ENCODE measurements around the gene RPE65. TPM values are rescaled to one million over a fixed set of nuclear protein-coding genes. Genes with fewer than 3 reads are reported as not detected.

RPE65 gene
- total RNA-seq, 1 donor, result not detected

DNA sequence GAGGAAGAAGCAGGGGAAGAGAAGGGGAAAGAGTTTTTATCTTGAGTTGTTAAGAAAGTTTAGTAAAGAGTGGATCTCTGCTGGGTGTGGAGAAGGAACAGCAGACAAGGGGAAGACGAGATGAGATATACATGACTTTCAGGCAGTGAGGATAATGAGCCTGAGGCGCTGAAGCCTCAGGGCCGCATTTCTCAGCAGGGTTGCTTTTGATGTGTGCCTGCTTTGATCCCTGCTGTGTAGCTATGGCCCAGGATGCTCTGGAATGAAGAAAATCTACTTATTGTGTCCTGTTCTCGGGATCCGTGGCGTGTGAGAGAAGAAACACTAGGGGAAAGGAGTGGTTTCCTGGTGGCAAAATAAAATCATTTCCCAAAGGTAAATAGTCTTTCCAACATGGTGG is 15.1 kb upstream of the RPE65 start:
- Histone ChIP-seq H3K9me3 (ENCODE audit: low read depth, low read length) (peaks cover 5% of the 10 kb centered on the region), H3K36me3 (ENCODE audit: insufficient read depth, low read length) (no peaks in the 10 kb centered on the region), H3K27me3 (ENCODE audit: insufficient read depth, low read length) (no peaks in the 10 kb centered on the region), H3K4me3 (ENCODE audit: insufficient read depth, low read length) (no peak overlapping the region), H3K79me2 (ENCODE audit: insufficient read depth, low read length) (no peaks in the 10 kb centered on the region), H3K4me1 (ENCODE audit: insufficient read depth, low read length) (no peaks in the 10 kb centered on the region), H4K20me1 (ENCODE audit: insufficient read depth, low read length) (no peaks in the 10 kb centered on the region), H3K4me2 (ENCODE audit: insufficient read depth, low read length) (no peak overlapping the region), H3K27ac (ENCODE audit: low read depth, low read length) (no peak overlapping the region), H2AFZ (ENCODE audit: low read length) (no peak overlapping the region)
- TF ChIP-seq, protein P1, sequence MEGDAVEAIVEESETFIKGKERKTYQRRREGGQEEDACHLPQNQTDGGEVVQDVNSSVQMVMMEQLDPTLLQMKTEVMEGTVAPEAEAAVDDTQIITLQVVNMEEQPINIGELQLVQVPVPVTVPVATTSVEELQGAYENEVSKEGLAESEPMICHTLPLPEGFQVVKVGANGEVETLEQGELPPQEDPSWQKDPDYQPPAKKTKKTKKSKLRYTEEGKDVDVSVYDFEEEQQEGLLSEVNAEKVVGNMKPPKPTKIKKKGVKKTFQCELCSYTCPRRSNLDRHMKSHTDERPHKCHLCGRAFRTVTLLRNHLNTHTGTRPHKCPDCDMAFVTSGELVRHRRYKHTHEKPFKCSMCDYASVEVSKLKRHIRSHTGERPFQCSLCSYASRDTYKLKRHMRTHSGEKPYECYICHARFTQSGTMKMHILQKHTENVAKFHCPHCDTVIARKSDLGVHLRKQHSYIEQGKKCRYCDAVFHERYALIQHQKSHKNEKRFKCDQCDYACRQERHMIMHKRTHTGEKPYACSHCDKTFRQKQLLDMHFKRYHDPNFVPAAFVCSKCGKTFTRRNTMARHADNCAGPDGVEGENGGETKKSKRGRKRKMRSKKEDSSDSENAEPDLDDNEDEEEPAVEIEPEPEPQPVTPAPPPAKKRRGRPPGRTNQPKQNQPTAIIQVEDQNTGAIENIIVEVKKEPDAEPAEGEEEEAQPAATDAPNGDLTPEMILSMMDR (IDR thresholded peaks at IDR 0.05; ENCODE audit: extremely low read depth, low read depth, low read length), result no peak
- no peak for DNase-seq (ENCODE audit: insufficient read length, low spot score, missing footprints)

DNA sequence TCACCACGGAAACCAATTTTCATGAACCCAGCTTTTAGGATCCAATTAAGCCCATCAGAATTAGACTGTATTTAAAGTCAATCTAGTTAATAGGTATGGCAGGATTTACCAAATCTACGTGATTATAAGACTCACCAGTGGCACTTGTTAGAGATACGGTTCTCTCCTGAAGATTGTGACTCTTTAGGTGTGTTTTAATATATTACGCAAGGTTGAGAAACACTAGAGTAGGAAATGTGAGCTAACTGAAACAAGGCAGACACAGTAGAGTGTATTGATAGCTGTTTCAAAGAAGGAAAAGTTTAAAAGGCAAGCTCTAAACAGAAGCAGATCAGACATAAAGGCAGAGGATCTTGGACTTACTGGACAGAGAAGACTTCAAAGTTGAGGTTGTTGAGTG is 11.2 kb upstream of the RPE65 start:
- no peaks in the 10 kb centered on the region for H4K20me1 ChIP-seq (ENCODE audit: insufficient read depth, low read length)
- H3K4me2 ChIP-seq (ENCODE audit: insufficient read depth, low read length), result no peak overlapping the region
- no peak for DNase-seq (ENCODE audit: insufficient read length, low spot score, missing footprints)
- TF ChIP-seq, protein P1 (IDR thresholded peaks at IDR 0.05; ENCODE audit: extremely low read depth, low read depth, low read length), result no peak
- H3K79me2 ChIP-seq (ENCODE audit: insufficient read depth, low read length), result no peaks in the 10 kb centered on the region
- H3K27ac ChIP-seq (ENCODE audit: low read depth, low read length), result no peak overlapping the region
- H3K4me3 ChIP-seq (ENCODE audit: insufficient read depth, low read length), result no peak overlapping the region
- H3K27me3 ChIP-seq (ENCODE audit: insufficient read depth, low read length), result no peaks in the 10 kb centered on the region
- H3K9me3 ChIP-seq (ENCODE audit: low read depth, low read length), result peaks cover 5% of the 10 kb centered on the region
- H3K36me3 ChIP-seq (ENCODE audit: insufficient read depth, low read length), result no peaks in the 10 kb centered on the region
- no peak overlapping the region for H2AFZ ChIP-seq (ENCODE audit: low read length)
- no peaks in the 10 kb centered on the region for H3K4me1 ChIP-seq (ENCODE audit: insufficient read depth, low read length)

DNA sequence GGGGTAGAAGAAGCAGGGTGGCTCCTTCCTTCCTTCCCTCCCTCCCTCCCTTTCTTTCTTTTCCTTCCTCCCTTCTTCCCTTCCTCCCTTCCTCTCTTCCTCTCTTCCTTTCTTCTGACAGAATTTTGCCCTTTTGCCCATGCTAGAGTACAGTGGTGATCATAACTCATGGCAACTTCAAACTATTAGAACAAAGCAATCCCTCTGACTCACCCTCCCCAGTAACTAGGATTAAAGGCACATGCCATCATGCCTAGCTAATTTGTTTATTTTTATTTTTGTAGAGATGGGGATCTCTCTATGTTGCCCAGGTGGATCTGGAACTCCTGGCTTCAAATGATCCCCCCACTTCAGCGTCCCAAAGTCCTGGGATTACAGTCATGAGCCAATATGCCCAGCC is 10.0 kb upstream of the RPE65 start:
- H3K9me3 ChIP-seq (ENCODE audit: low read depth, low read length), result peaks cover 5% of the 10 kb centered on the region
- H3K79me2 ChIP-seq (ENCODE audit: insufficient read depth, low read length), result no peaks in the 10 kb centered on the region
- H3K4me1 ChIP-seq (ENCODE audit: insufficient read depth, low read length), result no peaks in the 10 kb centered on the region
- no peaks in the 10 kb centered on the region for H3K36me3 ChIP-seq (ENCODE audit: insufficient read depth, low read length)
- H3K4me2 ChIP-seq (ENCODE audit: insufficient read depth, low read length), result no peak overlapping the region
- H4K20me1 ChIP-seq (ENCODE audit: insufficient read depth, low read length), result no peaks in the 10 kb centered on the region
- H3K4me3 ChIP-seq (ENCODE audit: insufficient read depth, low read length), result no peak overlapping the region
- H3K27ac ChIP-seq (ENCODE audit: low read depth, low read length), result no peak overlapping the region
- TF ChIP-seq, protein P1 (IDR thresholded peaks at IDR 0.05; ENCODE audit: extremely low read depth, low read depth, low read length), result no peak
- no peaks in the 10 kb centered on the region for H3K27me3 ChIP-seq (ENCODE audit: insufficient read depth, low read length)
- H2AFZ ChIP-seq (ENCODE audit: low read length), result no peak overlapping the region
- no peak for DNase-seq (ENCODE audit: insufficient read length, low spot score, missing footprints)

DNA sequence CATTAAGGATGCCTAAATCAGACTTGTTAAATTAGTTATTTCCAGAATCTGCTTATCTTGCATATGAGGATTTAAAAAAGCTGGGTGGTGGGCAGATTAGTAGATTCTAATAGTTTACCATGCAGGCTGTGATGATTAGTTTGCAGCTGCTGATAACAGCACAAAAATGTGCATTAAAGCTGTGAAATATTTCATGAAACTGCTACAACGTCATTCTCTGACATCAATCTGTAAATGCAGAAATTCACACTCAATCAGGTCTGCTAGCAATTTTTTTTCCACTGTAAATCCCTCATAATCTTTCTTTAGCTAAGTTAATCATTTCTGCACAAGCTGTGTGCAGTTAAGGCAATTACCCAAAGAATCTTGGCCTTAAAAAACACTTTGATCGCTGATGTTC is 9.3 kb upstream of the RPE65 start:
- H3K4me3 ChIP-seq (ENCODE audit: insufficient read depth, low read length), result no peak overlapping the region
- H3K36me3 ChIP-seq (ENCODE audit: insufficient read depth, low read length), result no peaks in the 10 kb centered on the region
- H3K4me1 ChIP-seq (ENCODE audit: insufficient read depth, low read length), result no peaks in the 10 kb centered on the region
- H2AFZ ChIP-seq (ENCODE audit: low read length), result no peak overlapping the region
- no peak overlapping the region for H3K4me2 ChIP-seq (ENCODE audit: insufficient read depth, low read length)
- no peak overlapping the region for H3K27ac ChIP-seq (ENCODE audit: low read depth, low read length)
- H3K9me3 ChIP-seq (ENCODE audit: low read depth, low read length), result peaks cover 5% of the 10 kb centered on the region
- no peaks in the 10 kb centered on the region for H3K27me3 ChIP-seq (ENCODE audit: insufficient read depth, low read length)
- H3K79me2 ChIP-seq (ENCODE audit: insufficient read depth, low read length), result no peaks in the 10 kb centered on the region
- TF ChIP-seq, protein P1 (IDR thresholded peaks at IDR 0.05; ENCODE audit: extremely low read depth, low read depth, low read length), result no peak
- H4K20me1 ChIP-seq (ENCODE audit: insufficient read depth, low read length), result no peaks in the 10 kb centered on the region
- DNase-seq (ENCODE audit: insufficient read length, low spot score, missing footprints), result no peak
